HG03064 (cell line): ENCODE results near the gene ZBTB38.

Experiments used
- ATAC-seq: cut with Tn5 transposase; IDR thresholded peaks from one replicate; pipeline ENCODE4 v1.9.1; 2021; ENCODE audit warnings: low read depth; ENCODE audit not compliant: unreplicated experiment

Gene ZBTB38

GRCh38 chr3:141337991-141338390, 30.3 kb upstream of the ZBTB38 start:
- no peak for ATAC-seq

DNA sequence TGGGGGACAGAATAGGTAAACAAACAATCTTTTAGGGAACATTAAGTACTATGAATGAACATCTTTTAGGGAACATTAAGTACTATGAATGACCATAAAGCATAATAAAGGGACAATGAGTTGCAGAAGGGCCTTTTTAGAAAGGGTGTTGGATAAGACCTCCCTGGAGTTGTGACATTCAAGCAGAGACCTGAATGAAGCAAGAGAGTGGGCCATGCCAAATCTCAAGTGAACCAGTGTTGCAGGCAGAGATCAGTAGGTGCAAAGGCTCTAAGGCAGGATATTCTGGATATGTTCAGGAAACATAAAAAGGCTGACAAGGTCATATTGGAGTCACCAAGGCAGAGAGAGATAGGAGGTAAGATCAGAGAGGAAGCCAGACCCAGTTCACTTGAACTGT, 29.4 kb upstream of the ZBTB38 start:
- no peak for ATAC-seq

GRCh38 chr3:141341536-141341935, 26.8 kb upstream of the ZBTB38 start:
- ATAC-seq: no peak

GRCh38 chr3:141342386-141342785, 25.9 kb upstream of the ZBTB38 start:
- ATAC-seq: no peak

DNA sequence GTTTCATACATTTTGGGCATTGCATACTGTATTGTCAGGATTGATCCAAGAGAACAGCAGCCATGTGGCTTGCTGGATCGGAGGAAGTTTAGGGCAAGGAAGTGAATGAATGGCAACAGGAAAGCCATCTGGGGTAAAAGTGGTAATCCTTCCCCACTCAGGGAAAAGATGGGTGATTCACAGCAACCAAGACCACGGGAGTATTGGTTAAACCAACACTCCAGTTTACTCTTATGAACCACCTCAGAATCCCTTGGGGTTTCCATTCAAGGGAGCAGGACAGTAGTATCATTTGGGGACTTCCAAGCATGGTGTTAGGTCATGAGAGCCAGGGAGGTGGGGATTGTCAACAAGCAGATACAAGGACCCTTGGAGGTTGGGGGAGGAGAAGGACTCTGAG, 25.2 kb upstream of the ZBTB38 start:
- no peak for ATAC-seq

GRCh38 chr3:141343865-141344271, 24.4 kb upstream of the ZBTB38 start:
- ATAC-seq: no peak

- ATAC-seq: no peak
Measured at GRCh38 chr3:141345528-141345927, 22.8 kb upstream of the ZBTB38 start.

DNA sequence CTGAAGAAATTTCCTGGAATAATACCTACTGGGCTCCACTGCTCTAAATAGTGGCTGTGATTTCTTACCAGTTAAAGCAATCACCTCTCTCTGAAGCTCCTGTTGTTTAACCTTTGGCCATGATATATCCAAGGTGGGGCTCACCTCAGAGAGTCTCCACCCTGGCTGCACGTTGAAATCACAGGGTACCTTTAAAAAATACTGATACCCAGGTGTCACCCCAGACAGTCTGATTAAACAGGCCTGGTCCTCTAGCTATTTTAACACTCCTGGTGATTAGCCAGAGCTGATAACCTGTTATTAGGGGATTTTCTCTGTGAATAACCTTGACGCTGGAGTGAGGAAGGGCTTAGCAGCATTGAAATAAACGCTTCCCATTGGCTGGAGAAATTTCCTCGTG, 22.3 kb upstream of the ZBTB38 start:
- no peak for ATAC-seq

GRCh38 chr3:141346418-141346817, 21.9 kb upstream of the ZBTB38 start:
- ATAC-seq: no peak

GRCh38 chr3:141346839-141347238, 21.5 kb upstream of the ZBTB38 start:
- ATAC-seq: no peak

DNA sequence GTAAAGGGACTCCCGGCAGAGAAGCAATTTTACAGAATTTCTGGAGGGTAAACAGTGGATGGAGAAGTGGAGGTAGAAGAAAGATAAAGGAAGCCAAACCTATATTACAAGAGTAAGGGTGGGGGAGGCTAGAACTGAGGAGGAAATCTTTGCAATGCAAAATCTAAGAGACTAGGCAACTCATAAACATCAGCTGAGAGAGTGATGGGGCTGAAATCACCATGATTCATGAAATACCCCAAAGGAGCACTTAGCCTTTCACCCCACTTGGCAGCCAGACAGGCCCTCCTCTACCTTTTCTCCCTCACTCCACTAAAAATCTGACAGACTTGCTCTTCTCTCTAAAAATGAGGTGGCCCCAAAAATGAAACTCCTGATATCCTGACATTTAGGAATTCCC, 19.5 kb upstream of the ZBTB38 start:
- no peak for ATAC-seq

DNA sequence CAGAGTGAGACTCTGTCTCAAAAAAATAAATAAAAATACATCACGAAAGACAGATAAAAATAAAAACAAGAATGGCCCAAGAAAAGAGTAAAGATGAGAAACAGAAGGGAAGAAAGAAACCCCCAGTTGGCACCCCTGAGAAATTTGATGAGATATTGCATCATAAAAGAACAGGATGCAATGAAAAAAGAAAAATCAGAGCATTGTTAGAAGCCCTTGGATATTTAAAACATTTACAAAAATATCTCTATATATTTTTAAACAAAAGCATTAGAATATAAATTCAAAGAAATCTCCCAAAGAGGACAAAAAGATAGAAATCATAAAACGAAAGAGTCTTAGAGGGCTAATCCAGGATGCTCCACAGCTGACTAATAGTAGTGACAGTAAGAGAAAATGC, 18.6 kb upstream of the ZBTB38 start:
- ATAC-seq: no peak

- no peak for ATAC-seq
Measured at GRCh38 chr3:141350666-141351065, 17.6 kb upstream of the ZBTB38 start.

- ATAC-seq: no peak
Measured at GRCh38 chr3:141352262-141352984, 15.9 kb upstream of the ZBTB38 start.

DNA sequence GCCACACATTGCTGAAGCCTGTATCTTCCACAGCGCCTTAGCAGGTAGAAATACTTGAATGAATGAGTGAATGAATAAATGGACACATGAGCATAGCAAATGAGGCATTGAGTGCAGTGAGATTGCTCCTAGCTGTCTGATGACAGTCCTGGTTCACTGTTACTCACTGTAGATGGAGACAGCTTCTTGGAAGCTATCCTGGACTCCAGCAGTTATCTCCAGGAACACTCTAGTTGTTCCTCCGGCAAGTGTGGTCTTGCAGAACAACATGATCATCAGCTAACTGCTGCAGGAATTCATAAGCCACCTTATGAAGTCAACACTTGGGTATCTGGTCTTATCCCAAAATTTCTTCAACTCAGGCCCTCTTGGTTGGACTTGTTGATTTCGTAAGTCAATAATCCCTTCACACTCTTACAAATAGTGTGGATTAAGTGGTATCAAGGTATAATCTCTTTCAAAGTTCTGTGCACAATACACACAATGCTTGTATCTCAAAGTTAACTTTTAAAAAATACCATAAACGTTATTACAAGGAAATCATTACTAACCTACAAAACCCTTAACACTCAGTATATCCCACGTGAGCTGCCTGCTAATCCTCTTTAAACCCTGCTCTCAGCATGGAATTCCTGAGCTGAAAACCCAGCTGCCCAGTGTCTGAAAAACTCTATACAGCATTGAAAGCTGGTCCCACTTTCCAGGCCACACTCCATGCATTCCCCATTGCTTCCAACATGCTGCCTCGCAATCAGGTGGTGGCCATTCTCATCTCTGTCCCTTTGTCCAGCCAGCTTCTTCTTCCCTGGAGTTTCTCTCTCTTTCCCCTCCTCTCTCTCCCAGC, 14.4 kb upstream of the ZBTB38 start:
- no peak for ATAC-seq

- no peak for ATAC-seq
Measured at GRCh38 chr3:141354517-141354916, 13.8 kb upstream of the ZBTB38 start.

DNA sequence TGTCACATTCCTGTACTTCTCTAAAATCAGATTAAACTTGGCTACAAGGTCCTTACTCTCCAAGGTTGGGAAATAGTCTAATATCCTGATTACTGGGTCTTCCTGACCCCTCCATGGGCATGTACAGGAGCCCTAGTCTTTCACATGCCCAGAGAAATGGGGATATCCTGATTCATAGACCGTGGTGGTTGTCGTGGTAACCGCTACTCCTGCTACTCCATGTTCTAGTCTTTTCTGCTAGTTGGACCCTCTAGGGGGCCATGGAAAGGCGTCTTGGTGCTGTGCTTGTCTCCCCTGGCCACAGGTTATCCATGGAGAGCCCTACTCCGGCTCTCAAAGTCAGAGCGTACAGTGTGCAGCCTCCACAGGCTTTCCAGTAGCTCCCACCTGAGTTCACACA, 13.1 kb upstream of the ZBTB38 start:
- ATAC-seq: no peak

- ATAC-seq: no peak
Measured at GRCh38 chr3:141356046-141356445, 12.3 kb upstream of the ZBTB38 start.

DNA sequence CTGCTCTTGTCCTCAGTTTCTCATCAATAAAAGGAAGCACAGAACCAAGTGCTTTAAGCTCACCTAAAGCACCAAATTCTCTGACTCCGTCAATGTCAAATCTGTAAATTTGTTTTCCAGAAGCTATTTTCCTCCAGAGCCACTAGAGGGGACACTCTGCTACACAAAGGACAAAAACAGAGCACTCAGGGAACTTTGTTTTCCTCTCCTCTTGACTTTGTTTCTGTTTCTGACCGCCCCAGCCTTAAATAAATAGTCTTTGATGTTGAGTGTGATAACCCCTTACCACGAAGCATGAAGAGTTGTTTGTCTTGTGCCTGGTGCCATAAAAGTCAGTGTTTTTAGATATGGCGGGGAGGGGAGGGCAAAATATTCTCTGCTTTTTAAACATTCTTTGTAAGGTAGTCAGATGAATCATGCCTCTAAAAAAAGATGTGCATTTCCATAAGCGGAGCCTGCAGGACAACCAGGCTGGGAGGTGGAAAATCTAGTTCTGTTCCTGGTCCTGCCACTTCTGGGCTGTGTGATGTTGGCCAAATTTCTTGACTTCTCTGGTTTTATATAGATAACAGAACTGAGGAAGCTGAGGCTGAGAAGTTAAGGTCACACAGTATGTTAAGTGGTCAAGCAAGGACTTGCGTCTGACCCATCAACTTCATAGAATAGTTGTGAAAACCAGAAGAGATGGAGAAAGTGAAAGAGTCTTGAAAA, 7.3 kb upstream of the ZBTB38 start:
- ATAC-seq: peak; percentile 70

DNA sequence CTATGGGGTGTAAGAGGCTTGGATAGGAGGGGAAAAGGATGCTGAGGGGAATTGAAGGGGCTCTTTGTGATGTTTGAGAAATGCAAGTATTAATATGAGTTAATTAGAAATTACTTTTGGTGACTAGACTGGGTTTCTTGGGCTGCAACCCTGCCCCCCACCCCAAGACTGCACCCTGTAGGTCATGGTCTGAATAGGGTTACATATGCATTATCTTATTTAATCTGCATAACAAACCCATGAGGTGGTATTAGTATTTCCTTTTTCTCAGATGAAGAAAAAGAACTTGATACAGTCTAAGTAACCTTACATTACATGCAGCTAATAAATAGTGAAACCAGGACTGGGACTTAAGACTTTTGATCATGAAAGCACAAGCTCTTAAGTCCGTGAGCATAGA, 5.6 kb upstream of the ZBTB38 start:
- no peak for ATAC-seq

DNA sequence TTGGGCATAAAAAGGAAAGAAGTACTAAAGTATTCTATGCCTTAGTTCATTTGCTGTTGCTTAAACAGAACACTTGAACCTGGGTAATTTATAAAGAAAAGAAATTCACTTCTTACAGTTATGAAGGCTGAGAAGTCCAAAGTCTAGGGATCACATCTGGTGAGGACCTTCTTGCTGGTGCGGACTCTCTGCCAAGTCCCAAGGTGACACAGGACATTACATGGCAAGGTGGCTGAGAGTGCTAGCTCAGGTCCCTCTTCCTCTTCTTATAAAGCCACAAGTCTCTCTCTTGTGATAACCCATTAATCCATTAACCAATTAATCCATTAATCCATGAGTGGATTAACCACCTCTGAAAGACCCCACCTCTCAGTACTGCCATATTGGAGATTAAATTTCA, 3.1 kb upstream of the ZBTB38 start:
- no peak for ATAC-seq
